SW 1271 (cell line): Measurements from ENCODE around the gene XG.
"Not testable (repeated sequence)": the region's sequence is repeated elsewhere in the genome, so short reads cannot be mapped to it uniquely, and the experiment has no call there.

Experiments used
- DNase-seq, 2 experiments: peaks; one replicate each; lab custom pipeline; 2025; lab: John Stamatoyannopoulos, UW

XG gene

DNA sequence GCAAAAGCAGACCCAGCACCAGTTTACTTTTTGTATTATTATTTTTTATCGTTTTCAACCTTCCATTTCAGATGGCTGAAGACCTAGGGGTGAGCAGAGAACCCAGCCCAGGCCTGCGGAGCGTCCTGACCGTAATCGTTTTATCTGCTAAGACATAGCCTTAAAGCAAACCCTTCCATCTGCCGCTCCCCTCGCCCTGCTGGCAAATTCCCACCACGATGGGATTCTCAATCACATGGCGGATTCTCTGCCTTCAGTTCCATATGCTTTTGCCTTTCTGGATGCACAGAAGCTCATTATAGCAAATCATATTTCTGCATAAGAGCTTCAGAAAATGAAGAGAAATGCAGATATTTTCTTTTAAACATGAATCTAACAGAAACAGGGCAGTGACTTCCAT lies 18.6 kb upstream of the XG start:
- no peak for DNase-seq

- DNase-seq, result no peak
Observed at GRCh38 chrX:2735270-2735669, 16.6 kb upstream of the XG start.

DNA sequence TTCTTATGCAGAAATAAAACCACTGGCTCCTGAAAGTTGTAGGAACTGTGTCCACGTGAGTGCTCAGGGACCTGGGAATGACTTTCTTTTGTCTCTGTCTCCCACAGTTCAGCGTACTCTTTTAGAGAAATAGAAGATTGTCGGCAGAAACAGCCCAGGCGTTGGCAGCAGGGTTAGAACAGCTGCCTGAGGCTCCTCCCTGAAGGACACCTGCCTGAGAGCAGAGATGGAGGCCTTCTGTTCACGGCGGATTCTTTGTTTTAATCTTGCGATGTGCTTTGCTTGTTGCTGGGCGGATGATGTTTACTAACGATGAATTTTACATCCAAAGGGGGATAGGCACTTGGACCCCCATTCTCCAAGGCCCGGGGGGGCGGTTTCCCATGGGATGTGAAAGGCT lies 11.2 kb upstream of the XG start:
- no peak for DNase-seq

- no peak for DNase-seq
Observed at GRCh38 chrX:2741386-2741785, 10.5 kb upstream of the XG start.

- not testable (repeated sequence) for DNase-seq
Observed at GRCh38 chrX:2746250-2746649, 5.6 kb upstream of the XG start.

- no peak for DNase-seq
Observed at GRCh38 chrX:2748171-2748814, 3.5 kb upstream of the XG start.

GRCh38 chrX:2748815-2749188 lies 3.0 kb upstream of the XG start:
- DNase-seq, result no peak

DNA sequence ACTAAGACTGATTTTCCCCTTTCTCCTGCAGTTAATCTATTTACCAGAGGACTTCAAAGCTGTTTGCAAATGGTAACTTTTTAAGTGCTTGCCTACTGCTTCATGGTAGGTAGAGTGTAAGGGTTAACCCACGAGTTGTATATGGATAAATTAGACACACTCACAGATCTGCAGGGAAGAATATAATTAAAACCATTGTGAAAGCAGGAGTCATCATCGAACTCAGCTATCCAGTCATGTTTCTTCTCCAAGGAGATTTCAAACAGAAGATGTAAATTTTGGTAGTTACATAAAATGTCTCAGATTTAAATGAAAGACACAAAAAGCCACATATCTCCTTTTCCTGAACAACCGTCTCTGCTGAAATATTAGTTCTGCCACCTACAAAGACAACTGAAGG lies 549 bp upstream of the XG start:
- no peak for DNase-seq

DNA sequence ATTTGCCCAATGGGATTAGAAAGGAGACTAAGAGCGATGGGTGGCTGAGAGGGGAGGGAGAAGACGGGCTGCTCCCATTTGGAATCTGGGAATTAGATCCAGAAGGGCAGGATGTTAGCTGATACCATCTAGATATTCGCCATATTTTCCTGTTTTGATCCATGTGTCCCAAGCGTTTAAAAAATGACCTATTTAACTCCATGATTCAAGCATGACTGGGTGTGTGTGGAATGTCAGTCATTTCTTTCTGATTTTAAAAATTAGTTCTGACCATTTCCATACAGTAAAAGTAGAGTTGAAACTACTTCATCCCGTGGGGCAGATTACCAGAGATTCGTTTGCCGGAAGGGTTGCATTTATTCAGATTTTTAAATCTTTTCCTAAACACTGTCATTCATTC lies 601 bp downstream of the XG start:
- DNase-seq, result not testable (repeated sequence)

- not testable (repeated sequence) for DNase-seq
Observed at GRCh38 chrX:2755163-2755715, 3.4 kb downstream of the XG start.

DNA sequence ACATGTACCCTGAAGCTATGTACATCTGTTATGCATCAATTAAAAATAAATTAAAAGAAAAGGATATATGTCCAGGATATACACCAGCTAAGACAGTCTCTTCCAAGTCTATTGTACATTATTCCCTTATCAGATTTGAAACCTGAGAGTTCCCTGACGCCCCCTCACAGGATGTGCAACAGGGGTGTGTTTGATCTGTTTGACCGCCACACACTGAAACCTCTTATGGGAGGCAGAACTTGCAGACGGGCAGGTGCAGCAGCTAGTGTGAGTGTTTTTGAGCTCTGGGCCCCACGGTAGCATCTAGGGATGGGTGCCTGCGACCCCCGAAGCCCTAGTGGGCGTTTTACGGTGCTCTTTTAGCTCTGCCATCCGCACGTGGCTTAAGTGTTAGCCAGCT lies 4.7 kb downstream of the XG start:
- DNase-seq, result no peak

GRCh38 chrX:2761246-2761645 lies 9.4 kb downstream of the XG start:
- DNase-seq, result no peak

- not testable (repeated sequence) for DNase-seq
Observed at GRCh38 chrX:2762671-2763070, 10.8 kb downstream of the XG start.

GRCh38 chrX:2764766-2765548 lies 13.1 kb downstream of the XG start:
- not testable (repeated sequence) for DNase-seq

DNA sequence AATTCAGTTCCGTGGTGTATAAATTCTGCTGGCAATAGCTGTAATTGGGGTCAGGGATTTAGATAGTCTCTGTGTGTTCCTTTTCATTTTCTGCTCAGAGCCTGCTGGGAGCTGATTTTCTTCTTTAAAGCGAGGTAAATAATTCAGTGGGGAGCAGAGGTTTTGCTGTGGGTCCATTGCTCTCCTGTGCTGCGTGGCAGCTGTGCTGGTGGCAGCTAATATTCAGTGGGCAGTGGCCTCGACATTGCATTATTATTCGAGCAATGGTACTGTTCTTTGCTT lies 13.7 kb downstream of the XG start:
- no peak for DNase-seq

- DNase-seq, result no peak
Observed at GRCh38 chrX:2766906-2767305, 15.1 kb downstream of the XG start.

- DNase-seq, result no peak
Observed at GRCh38 chrX:2767631-2768455, 16.0 kb downstream of the XG start.

GRCh38 chrX:2769615-2770014 lies 17.8 kb downstream of the XG start:
- DNase-seq, result no peak

DNA sequence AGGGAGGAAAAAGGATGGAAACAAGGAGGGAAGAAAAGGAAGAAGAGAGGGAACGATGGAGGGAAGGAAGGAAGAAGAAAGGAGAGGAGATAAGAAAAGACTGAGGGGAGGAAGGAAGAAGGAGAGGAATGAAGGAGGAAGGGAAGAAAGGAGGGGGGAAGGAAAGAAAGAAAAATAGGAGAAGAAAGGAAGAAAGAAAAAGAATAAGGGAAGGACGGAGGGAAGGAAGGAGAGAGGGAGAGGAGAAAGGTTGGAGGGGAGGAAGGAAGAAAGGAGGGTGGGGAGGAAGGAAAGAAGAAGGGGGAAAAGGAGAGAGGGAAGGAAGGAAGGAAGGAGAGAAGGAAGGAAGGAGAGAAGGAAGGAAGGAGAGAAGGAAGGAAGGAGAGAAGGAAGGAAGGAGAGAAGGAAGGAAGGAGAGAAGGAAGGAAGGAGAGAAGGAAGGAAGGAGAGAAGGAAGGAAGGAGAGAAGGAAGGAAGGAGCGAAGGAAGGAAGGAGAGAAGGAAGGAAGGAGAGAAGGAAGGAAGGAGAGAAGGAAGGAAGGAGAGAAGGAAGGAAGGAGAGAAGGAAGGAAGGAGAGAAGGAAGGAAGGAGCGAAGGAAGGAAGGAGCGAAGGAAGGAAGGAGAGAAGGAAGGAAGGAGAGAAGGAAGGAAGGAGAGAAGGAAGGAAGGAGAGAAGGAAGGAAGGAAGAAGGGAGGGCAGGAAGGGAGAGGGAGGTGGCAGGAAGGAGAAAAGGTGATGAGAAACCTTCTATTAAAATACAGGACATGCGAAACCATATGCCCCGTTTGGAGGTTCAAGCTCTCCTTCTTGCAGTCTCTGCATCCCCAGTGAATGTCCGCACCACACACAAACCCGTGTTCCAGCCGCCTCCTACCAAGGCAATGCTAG lies 21.6 kb downstream of the XG start:
- not testable (repeated sequence) for DNase-seq

DNA sequence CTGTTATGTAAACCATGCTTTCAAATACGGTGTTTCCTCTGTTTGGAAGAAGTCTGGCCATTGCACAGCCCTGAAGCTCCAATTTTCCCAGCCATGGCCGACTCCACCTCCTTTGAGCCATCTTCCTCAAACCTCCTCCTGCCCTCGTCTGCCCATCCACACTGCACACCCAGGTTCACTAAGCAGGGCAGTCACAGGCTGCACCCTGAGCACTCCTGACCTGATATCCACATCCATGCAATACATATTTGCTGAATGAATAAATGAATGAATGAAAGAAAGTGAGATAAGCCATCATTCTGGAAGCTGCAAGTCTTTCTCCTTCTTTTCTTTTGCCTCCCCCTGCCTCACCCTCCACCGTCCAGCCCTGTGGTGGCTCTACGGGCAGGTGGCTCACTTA lies 22.2 kb downstream of the XG start:
- DNase-seq, result no peak

- DNase-seq, result no peak
Observed at GRCh38 chrX:2774776-2775175, 22.9 kb downstream of the XG start.
